ENCODE data around the gene TMEM150A.

Gene TMEM150A

DNA sequence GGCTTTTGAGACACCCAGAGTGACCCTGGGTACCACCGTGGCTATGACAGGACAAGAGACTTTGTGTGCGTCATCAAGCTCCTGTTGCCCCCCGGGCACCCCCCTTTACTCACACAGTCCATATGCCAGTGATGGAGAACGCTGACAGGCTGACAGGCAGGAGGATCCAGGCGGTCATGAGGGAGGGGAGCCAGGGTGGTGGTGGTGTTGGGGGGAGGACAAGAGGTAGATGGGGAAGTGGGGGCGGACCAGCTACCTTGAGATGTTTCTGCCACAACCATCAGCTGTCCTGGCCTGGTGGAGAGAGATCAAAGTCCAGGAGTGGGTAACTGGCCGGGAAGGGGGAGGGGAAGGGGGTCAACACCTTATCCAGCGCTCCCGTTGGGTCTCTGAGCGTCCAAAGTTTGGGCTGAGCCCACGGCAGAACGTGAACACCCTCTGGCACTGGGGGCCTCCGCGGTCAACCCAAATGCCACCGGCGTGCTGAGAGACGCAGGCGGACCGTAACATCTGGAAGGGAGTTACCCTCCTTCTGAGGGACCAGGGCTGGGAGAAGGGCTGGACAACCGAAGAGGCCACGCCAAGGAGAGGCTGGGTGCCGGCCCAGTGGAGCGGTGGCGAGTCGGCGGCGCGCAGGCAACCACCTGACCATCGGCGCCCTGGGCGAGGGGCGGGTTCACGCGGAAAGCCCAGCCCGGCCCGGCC, 575 bp downstream of the TMEM150A start:
- Histone ChIP-seq H3K27ac (ENCODE audit: insufficient read depth, low read depth, low read length, poor library complexity, severe bottlenecking) (no peak overlapping the region), H3K9me3 (ENCODE audit: control insufficient read depth, low read length) (no peaks in the 10 kb centered on the region), H3K4me1 (ENCODE audit: control insufficient read depth, insufficient read depth, low read length) (no peaks in the 10 kb centered on the region), H3K4me3 (ENCODE audit: insufficient read depth, low read depth, low read length) (peak overlapping the region; percentile 94), H3K27me3 (ENCODE audit: control insufficient read depth, insufficient read depth, low read length, poor library complexity, severe bottlenecking) (no peaks in the 10 kb centered on the region), H3K36me3 (ENCODE audit: control insufficient read depth, insufficient read depth, low read length) (peaks cover 7% of the 10 kb centered on the region)
- 12% methylated on average over 36 of the region's 36 CpGs for WGBS, 2 experiments

- H3K27me3 ChIP-seq (ENCODE audit: control insufficient read depth, insufficient read depth, low read length, poor library complexity, severe bottlenecking): no peaks in the 10 kb centered on the region
- 88 to 90% methylated on average over 6 of the region's 6 CpGs for WGBS, 2 experiments
- H3K27ac ChIP-seq (ENCODE audit: insufficient read depth, low read depth, low read length, poor library complexity, severe bottlenecking): no peak overlapping the region
- peaks cover 6% of the 10 kb centered on the region for H3K4me1 ChIP-seq (ENCODE audit: control insufficient read depth, insufficient read depth, low read length)
- peak overlapping the region; percentile 94 for H3K4me3 ChIP-seq (ENCODE audit: insufficient read depth, low read depth, low read length)
- peaks cover 7% of the 10 kb centered on the region for H3K36me3 ChIP-seq (ENCODE audit: control insufficient read depth, insufficient read depth, low read length)
- H3K9me3 ChIP-seq (ENCODE audit: control insufficient read depth, low read length): no peaks in the 10 kb centered on the region
Measured at GRCh38 chr2:85600951-85601770, 1.3 kb downstream of the TMEM150A start.

DNA sequence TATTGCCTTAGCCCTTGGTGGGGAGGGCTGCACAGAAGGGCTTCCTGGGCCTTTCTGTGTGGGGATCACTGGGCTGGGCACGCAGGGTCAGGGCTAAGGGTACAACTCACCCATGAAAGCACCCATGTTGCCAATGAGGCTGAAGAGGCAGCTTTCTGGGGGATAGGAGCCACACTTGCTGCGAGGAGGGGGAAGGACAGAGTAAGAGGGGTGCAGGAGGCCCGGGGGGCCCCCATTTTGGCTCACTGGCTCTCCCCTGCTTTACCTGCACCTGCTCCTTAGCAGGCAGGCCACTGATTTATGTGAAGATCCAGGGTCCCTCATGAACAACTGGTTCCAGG, 2.3 kb downstream of the TMEM150A start:
- Histone ChIP-seq H3K4me1 (ENCODE audit: control insufficient read depth, insufficient read depth, low read length) (peaks cover 6% of the 10 kb centered on the region), H3K4me3 (ENCODE audit: insufficient read depth, low read depth, low read length) (no peak overlapping the region), H3K9me3 (ENCODE audit: control insufficient read depth, low read length) (no peaks in the 10 kb centered on the region), H3K36me3 (ENCODE audit: control insufficient read depth, insufficient read depth, low read length) (peaks cover 7% of the 10 kb centered on the region), H3K27ac (ENCODE audit: insufficient read depth, low read depth, low read length, poor library complexity, severe bottlenecking) (no peak overlapping the region), H3K27me3 (ENCODE audit: control insufficient read depth, insufficient read depth, low read length, poor library complexity, severe bottlenecking) (no peaks in the 10 kb centered on the region)
- 95% methylated on average over 3 of the region's 3 CpGs for WGBS, 2 experiments

DNA sequence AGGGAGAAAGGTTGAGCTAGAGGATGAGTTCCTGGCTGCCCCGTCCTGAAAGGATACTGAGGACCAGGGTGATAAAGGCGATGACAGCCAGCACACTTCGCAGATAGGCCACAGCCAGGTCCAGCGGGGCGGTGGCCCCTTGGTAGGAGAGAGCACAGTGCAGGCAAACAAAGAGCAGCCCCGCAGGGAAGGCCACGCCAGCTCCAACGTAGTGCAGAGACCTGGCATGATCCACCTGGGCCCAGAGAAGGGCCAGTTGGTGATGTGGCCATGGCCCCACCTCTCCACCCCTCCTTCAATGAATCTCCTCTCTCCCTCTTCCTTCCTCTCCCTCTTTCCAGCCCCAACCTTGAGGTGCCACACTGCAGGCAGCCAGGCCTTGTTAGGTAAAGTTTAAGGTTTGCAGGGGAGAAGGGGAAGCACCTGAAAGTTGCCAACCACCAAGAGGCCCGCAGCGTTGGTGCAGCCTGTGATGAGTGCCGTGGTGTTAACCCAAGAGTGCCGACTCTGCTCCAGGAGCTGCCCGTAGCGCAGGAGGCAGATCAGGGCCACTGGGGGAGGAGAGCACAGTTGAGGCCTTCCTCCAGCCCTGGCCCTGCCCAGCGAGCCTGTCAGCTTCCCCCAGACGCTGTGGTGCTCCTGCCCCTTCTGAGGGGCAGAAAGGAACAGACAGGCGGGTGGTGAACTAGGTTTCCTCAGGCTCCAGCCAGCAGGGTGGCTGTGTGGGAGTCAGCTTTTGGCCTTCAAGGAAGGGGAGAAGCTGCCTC, 2.8 kb downstream of the TMEM150A start:
- peaks cover 7% of the 10 kb centered on the region for H3K36me3 ChIP-seq (ENCODE audit: control insufficient read depth, insufficient read depth, low read length)
- WGBS, 2 experiments: 87 to 89% methylated on average over 17 of the region's 17 CpGs
- H3K4me3 ChIP-seq (ENCODE audit: insufficient read depth, low read depth, low read length): no peak overlapping the region
- H3K27me3 ChIP-seq (ENCODE audit: control insufficient read depth, insufficient read depth, low read length, poor library complexity, severe bottlenecking): no peaks in the 10 kb centered on the region
- peaks cover 8% of the 10 kb centered on the region for H3K4me1 ChIP-seq (ENCODE audit: control insufficient read depth, insufficient read depth, low read length)
- H3K27ac ChIP-seq (ENCODE audit: insufficient read depth, low read depth, low read length, poor library complexity, severe bottlenecking): no peak overlapping the region
- no peaks in the 10 kb centered on the region for H3K9me3 ChIP-seq (ENCODE audit: control insufficient read depth, low read length)

- H3K27ac ChIP-seq (ENCODE audit: insufficient read depth, low read depth, low read length, poor library complexity, severe bottlenecking): no peak overlapping the region
- H3K36me3 ChIP-seq (ENCODE audit: control insufficient read depth, insufficient read depth, low read length): peaks cover 7% of the 10 kb centered on the region
- H3K27me3 ChIP-seq (ENCODE audit: control insufficient read depth, insufficient read depth, low read length, poor library complexity, severe bottlenecking): no peaks in the 10 kb centered on the region
- H3K4me1 ChIP-seq (ENCODE audit: control insufficient read depth, insufficient read depth, low read length): peaks cover 12% of the 10 kb centered on the region
- 90 to 92% methylated on average over 14 of the region's 14 CpGs for WGBS, 2 experiments
- H3K4me3 ChIP-seq (ENCODE audit: insufficient read depth, low read depth, low read length): no peak overlapping the region
- no peaks in the 10 kb centered on the region for H3K9me3 ChIP-seq (ENCODE audit: control insufficient read depth, low read length)
Measured at GRCh38 chr2:85598594-85599340, 3.7 kb downstream of the TMEM150A start.

GRCh38 chr2:85597241-85597640, 5.3 kb downstream of the TMEM150A start:
- 96 to 98% methylated on average over 5 of the region's 5 CpGs for WGBS, 2 experiments
- Histone ChIP-seq H3K4me3 (ENCODE audit: insufficient read depth, low read depth, low read length) (no peak overlapping the region), H3K4me1 (ENCODE audit: control insufficient read depth, insufficient read depth, low read length) (peaks cover 12% of the 10 kb centered on the region)

GRCh38 chr2:85596486-85597143, 5.9 kb downstream of the TMEM150A start:
- Histone ChIP-seq H3K4me1 (ENCODE audit: control insufficient read depth, insufficient read depth, low read length) (peaks cover 12% of the 10 kb centered on the region), H3K27ac (ENCODE audit: insufficient read depth, low read depth, low read length, poor library complexity, severe bottlenecking) (no peak overlapping the region), H3K27me3 (ENCODE audit: control insufficient read depth, insufficient read depth, low read length, poor library complexity, severe bottlenecking) (no peaks in the 10 kb centered on the region), H3K36me3 (ENCODE audit: control insufficient read depth, insufficient read depth, low read length) (peaks cover 7% of the 10 kb centered on the region), H3K4me3 (ENCODE audit: insufficient read depth, low read depth, low read length) (peak overlapping the region; percentile 90), H3K9me3 (ENCODE audit: control insufficient read depth, low read length) (no peaks in the 10 kb centered on the region)
- WGBS, 2 experiments: 75 to 77% methylated on average over 3 of the region's 3 CpGs

More at GRCh38 chr2:85597241-85597640, 5.3 kb downstream of the TMEM150A start:
- no peaks in the 10 kb centered on the region for H3K9me3 ChIP-seq (ENCODE audit: control insufficient read depth, low read length)
- H3K36me3 ChIP-seq (ENCODE audit: control insufficient read depth, insufficient read depth, low read length): peaks cover 7% of the 10 kb centered on the region
- no peak overlapping the region for H3K27ac ChIP-seq (ENCODE audit: insufficient read depth, low read depth, low read length, poor library complexity, severe bottlenecking)
- H3K27me3 ChIP-seq (ENCODE audit: control insufficient read depth, insufficient read depth, low read length, poor library complexity, severe bottlenecking): no peaks in the 10 kb centered on the region

DNA sequence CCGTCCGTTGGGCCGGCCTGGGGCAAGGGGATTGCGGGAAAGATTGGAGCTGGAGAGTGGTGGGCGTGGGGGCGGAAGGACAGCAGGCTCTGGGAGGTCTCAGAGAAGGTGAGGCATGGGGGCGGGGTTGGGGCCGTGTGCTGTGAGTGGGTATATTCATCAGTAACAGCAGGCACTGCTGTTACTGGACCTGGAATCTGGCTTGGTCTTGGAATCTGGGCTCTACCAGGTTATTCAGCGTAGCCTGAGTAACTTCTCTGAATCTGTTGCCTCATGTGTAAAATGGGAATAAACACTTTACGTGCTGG, 6.5 kb downstream of the TMEM150A start:
- H3K4me3 ChIP-seq (ENCODE audit: insufficient read depth, low read depth, low read length): peak overlapping the region; percentile 90
- 9 to 10% methylated on average over 10 of the region's 10 CpGs for WGBS, 2 experiments
- H3K36me3 ChIP-seq (ENCODE audit: control insufficient read depth, insufficient read depth, low read length): peaks cover 7% of the 10 kb centered on the region
- H3K27ac ChIP-seq (ENCODE audit: insufficient read depth, low read depth, low read length, poor library complexity, severe bottlenecking): no peak overlapping the region
- no peaks in the 10 kb centered on the region for H3K9me3 ChIP-seq (ENCODE audit: control insufficient read depth, low read length)
- H3K27me3 ChIP-seq (ENCODE audit: control insufficient read depth, insufficient read depth, low read length, poor library complexity, severe bottlenecking): peaks cover 2% of the 10 kb centered on the region
- peaks cover 12% of the 10 kb centered on the region for H3K4me1 ChIP-seq (ENCODE audit: control insufficient read depth, insufficient read depth, low read length)

GRCh38 chr2:85595301-85596025, 7.0 kb downstream of the TMEM150A start, which contains the start of gene RNF181:
Gene RNF181 (plus strand): TSS chr2:85595745. CDS start chr2:85595764, 19 bp downstream.
- peaks cover 7% of the 10 kb centered on the region for H3K36me3 ChIP-seq (ENCODE audit: control insufficient read depth, insufficient read depth, low read length)
- peaks cover 4% of the 10 kb centered on the region for H3K27me3 ChIP-seq (ENCODE audit: control insufficient read depth, insufficient read depth, low read length, poor library complexity, severe bottlenecking)
- WGBS, 2 experiments: 0% methylated on average over 47 of the region's 47 CpGs
- peaks cover 12% of the 10 kb centered on the region for H3K4me1 ChIP-seq (ENCODE audit: control insufficient read depth, insufficient read depth, low read length)
- no peaks in the 10 kb centered on the region for H3K9me3 ChIP-seq (ENCODE audit: control insufficient read depth, low read length)
- peak within 1 kb of the TSS; percentile 90 for H3K4me3 ChIP-seq (ENCODE audit: insufficient read depth, low read depth, low read length)
- H3K27ac ChIP-seq (ENCODE audit: insufficient read depth, low read depth, low read length, poor library complexity, severe bottlenecking): no peak within 1 kb of the TSS

Measured in ectodermal cell (in vitro differentiated cells).